Measurements from ENCODE around the gene EYA4.

The EYA4 gene

GRCh38 chr6:133350928-133351327 is 109.8 kb downstream of the EYA4 start:
- Mint-ChIP-seq H3K4me1 (peaks cover 16% of the 10 kb centered on the region), H3K4me3 (no peak overlapping the region), H3K27ac (no peak overlapping the region), H3K36me3 (ENCODE audit: low read depth) (no peaks in the 10 kb centered on the region), H3K27me3 (ENCODE audit: low read depth, poor library complexity) (peaks cover 3% of the 10 kb centered on the region), H3K9me3 (no peaks in the 10 kb centered on the region)
- TF ChIP-seq CTCF (IDR thresholded peaks at IDR 0.05) = no peak
- DNase-seq = no peak

GRCh38 chr6:133352046-133352445 is 110.9 kb downstream of the EYA4 start:
- Mint-ChIP-seq H3K27ac (no peak overlapping the region), H3K4me3 (no peak overlapping the region), H3K27me3 (ENCODE audit: low read depth, poor library complexity) (peaks cover 3% of the 10 kb centered on the region), H3K4me1 (peaks cover 16% of the 10 kb centered on the region), H3K36me3 (ENCODE audit: low read depth) (no peaks in the 10 kb centered on the region), H3K9me3 (peaks cover 4% of the 10 kb centered on the region)
- TF ChIP-seq CTCF (IDR thresholded peaks at IDR 0.05) = no peak
- DNase-seq = no peak

GRCh38 chr6:133353061-133353460 is 111.9 kb downstream of the EYA4 start:
- H3K4me1 Mint-ChIP-seq = peaks cover 21% of the 10 kb centered on the region

GRCh38 chr6:133355922-133356321 is 114.8 kb downstream of the EYA4 start:
- Mint-ChIP-seq H3K36me3 (ENCODE audit: low read depth) (no peaks in the 10 kb centered on the region), H3K4me1 (peaks cover 24% of the 10 kb centered on the region), H3K9me3 (peaks cover 4% of the 10 kb centered on the region), H3K27ac (no peak overlapping the region), H3K27me3 (ENCODE audit: low read depth, poor library complexity) (peaks cover 3% of the 10 kb centered on the region), H3K4me3 (no peak overlapping the region)
- TF ChIP-seq CTCF (IDR thresholded peaks at IDR 0.05) = no peak
- DNase-seq = no peak

More at GRCh38 chr6:133353061-133353460, 111.9 kb downstream of the EYA4 start:
- Mint-ChIP-seq H3K27ac (no peak overlapping the region), H3K4me3 (no peak overlapping the region), H3K27me3 (ENCODE audit: low read depth, poor library complexity) (peaks cover 3% of the 10 kb centered on the region), H3K9me3 (peaks cover 4% of the 10 kb centered on the region), H3K36me3 (ENCODE audit: low read depth) (no peaks in the 10 kb centered on the region)
- no peak for DNase-seq
- no peak for TF ChIP-seq CTCF (IDR thresholded peaks at IDR 0.05)

- peaks cover 15% of the 10 kb centered on the region for H3K4me1 Mint-ChIP-seq
- H3K27ac Mint-ChIP-seq = peak overlapping the region; percentile 36
- H3K4me3 Mint-ChIP-seq = no peak overlapping the region
- H3K27me3 Mint-ChIP-seq (ENCODE audit: low read depth, poor library complexity) = no peaks in the 10 kb centered on the region
- DNase-seq = no peak
- H3K36me3 Mint-ChIP-seq (ENCODE audit: low read depth) = no peaks in the 10 kb centered on the region
- no peak for TF ChIP-seq CTCF (IDR thresholded peaks at IDR 0.05)
- peaks cover 4% of the 10 kb centered on the region for H3K9me3 Mint-ChIP-seq
Observed at GRCh38 chr6:133358574-133359150, 117.5 kb downstream of the EYA4 start.

- TF ChIP-seq CTCF (IDR thresholded peaks at IDR 0.05) = no peak
- peaks cover 4% of the 10 kb centered on the region for H3K9me3 Mint-ChIP-seq
- no peak overlapping the region for H3K27ac Mint-ChIP-seq
- H3K27me3 Mint-ChIP-seq (ENCODE audit: low read depth, poor library complexity) = no peaks in the 10 kb centered on the region
- H3K4me3 Mint-ChIP-seq = no peak overlapping the region
- peaks cover 15% of the 10 kb centered on the region for H3K4me1 Mint-ChIP-seq
- DNase-seq = no peak
- no peaks in the 10 kb centered on the region for H3K36me3 Mint-ChIP-seq (ENCODE audit: low read depth)
Observed at GRCh38 chr6:133359256-133359655, 118.1 kb downstream of the EYA4 start.

All from nephron progenitor cell (in vitro differentiated cells).